ENCODE results near the gene FGF21.

The FGF21 gene

DNA sequence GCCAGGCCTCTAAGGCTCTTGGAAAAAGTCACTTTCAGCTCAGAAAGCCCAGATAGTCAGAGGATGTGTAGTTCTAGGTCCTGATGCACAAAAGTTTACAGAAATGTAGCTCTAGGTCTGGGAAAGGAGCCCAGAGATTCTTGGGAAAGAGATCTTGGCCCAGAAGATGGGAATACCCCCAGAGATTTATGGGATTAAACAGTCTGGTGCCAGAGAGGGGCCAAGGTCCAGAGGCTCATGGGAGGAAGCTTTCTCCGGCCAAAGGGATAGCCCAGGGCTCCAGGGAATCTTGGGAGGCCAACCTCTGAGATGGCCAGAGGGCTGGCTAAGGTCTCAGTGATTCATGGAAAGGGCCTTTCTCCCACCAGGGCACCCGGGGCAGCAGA lies 40.4 kb downstream of the FGF21 start:
- FAIRE-seq: no peak

DNA sequence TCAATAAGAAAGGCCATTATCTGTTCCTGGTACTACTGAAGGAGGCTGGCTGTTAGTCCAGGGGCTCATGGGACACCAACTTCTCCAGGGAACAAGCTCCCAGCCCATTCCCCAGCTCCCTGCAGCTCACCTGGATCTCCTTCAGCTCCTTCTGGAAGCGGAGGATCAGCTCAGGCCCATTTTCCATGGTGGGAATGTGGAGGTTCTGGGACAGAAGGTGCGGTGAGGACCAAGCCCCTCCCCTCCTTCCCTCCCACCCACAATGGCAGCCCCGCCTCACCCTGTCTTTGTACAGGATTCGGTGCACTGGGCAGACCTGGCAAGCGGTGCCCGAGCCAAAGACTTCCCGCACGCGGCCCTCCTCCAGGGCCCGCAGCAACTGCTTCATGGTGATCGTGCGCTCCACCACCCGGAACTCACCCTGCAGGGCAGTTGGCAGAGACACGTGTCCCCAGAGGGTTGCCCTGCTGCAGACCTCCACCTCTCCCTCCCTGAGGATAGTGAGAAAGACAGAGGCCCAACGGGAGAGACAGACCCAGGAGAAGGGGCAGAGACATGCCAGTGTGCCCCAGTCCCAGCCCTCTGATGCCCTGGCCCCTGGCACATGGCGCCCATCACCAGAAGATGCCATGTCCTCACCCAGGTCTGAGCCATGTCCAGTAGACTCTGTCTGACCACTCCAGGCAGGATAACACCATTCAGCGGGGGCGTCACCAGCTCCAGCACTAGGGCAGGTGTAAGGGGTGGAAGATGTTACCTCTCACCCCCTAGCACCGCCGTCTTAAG lies 41.2 kb downstream of the FGF21 start:
- no peak for FAIRE-seq

- FAIRE-seq: no peak
Measured at GRCh38 chr19:48797103-48797502, 41.8 kb downstream of the FGF21 start.

GRCh38 chr19:48798937-48799336 lies 43.6 kb downstream of the FGF21 start:
- FAIRE-seq: no peak

- no peak for FAIRE-seq
Measured at GRCh38 chr19:48799358-48800300, 44.3 kb downstream of the FGF21 start.

GRCh38 chr19:48802623-48803022 lies 47.3 kb downstream of the FGF21 start:
- no peak for FAIRE-seq

GRCh38 chr19:48804496-48804895 lies 49.2 kb downstream of the FGF21 start:
- no peak for FAIRE-seq

- FAIRE-seq: no peak
Measured at GRCh38 chr19:48805452-48805851, 50.1 kb downstream of the FGF21 start.

DNA sequence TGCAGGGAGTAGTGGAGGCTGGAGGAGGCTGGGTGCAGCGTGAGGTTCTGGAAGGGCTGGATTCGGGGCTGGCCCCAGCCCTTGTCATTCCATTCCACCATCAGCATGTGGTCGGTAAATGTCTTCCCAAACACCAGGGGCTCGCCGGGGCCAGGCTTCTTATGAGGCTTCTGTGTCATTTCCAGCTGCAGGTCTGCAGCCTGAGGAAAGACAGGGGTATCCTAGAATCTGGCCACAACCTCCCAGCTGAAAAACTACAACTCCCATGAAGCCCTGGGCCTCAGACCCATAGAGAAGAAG lies 51.1 kb downstream of the FGF21 start:
- peak; percentile 75 for FAIRE-seq

GRCh38 chr19:48806818-48807589 lies 51.7 kb downstream of the FGF21 start:
- no peak for FAIRE-seq

GRCh38 chr19:48807590-48808308 lies 52.4 kb downstream of the FGF21 start:
- no peak for FAIRE-seq

Measured in G401.6 (cell line).